GM10847 (cell line): Measurements from ENCODE around the gene SMIM7.

Experiments
- POLR2A ChIP-seq: IDR thresholded peaks from 2 replicates; pipeline ENCODE4 v1.6.1; 2011; ENCODE audit not compliant: insufficient read length; ENCODE audit errors: extremely low read depth

The SMIM7 gene

DNA sequence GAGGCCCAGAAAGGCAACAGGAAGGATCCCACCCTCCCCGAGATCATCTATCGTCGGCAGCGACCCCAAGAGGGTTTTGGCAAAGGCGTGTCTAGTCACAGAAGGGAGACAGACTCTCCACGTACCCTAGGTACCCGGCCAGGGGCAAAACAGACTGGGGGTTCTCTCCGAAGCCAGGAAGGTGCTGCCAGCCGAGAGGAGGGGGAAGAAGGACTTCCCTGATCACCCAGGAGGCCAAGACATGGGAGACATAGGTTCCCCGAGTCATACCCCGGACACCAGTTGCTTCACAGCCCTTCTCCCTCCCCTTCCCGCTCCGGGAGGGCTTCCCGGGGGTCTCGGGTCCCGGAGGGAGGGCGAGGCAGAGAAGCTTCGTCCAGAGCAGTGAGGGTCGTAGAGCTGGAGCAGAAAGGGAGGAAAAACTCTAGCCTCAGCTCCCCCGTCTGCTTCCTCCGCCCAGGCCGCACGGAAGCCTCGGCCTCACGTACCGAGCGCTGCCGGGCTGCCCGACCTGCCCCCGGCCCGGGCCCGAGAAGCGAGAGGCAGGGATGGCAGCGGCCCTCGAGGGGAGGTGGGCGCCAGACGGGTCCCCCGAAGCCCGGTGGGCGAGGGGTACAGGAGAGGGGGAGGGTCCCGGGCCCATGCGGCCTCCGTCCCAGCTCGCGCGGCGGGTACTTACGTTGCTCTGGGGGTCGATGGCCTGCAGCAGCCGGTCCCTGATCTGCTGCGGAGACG is 32.6 kb downstream of the SMIM7 start:
- TF ChIP-seq POLR2A, result no peak

- no peak for TF ChIP-seq POLR2A
Observed at GRCh38 chr19:16626796-16627192, 33.1 kb downstream of the SMIM7 start.

GRCh38 chr19:16625163-16625958 is 34.6 kb downstream of the SMIM7 start:
- no peak for TF ChIP-seq POLR2A

GRCh38 chr19:16624236-16624635 is 35.7 kb downstream of the SMIM7 start:
- TF ChIP-seq POLR2A, result no peak

DNA sequence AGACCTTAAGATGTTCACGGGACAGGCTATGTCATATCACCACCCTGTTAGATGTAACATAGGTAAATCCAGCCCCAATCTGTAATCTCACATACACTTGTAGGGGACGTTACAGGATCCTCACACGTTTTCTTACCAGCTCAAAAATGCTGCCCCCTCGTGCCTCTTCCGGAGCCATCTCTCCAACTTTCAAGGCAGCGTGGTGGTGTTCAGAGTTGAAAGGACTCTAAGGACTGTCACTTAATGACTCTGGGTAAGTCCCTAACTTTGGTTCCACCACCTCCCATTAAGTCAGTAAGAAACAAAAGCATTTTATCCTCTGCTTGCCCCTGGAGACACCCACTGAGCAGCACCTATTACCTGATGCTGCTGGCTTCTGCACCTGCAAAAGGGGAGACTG is 36.4 kb downstream of the SMIM7 start:
- no peak for TF ChIP-seq POLR2A

GRCh38 chr19:16623066-16623465 is 36.9 kb downstream of the SMIM7 start:
- no peak for TF ChIP-seq POLR2A

GRCh38 chr19:16621165-16621800 is 38.7 kb downstream of the SMIM7 start:
- no peak for TF ChIP-seq POLR2A

- TF ChIP-seq POLR2A, result no peak
Observed at GRCh38 chr19:16620584-16620983, 39.4 kb downstream of the SMIM7 start.

DNA sequence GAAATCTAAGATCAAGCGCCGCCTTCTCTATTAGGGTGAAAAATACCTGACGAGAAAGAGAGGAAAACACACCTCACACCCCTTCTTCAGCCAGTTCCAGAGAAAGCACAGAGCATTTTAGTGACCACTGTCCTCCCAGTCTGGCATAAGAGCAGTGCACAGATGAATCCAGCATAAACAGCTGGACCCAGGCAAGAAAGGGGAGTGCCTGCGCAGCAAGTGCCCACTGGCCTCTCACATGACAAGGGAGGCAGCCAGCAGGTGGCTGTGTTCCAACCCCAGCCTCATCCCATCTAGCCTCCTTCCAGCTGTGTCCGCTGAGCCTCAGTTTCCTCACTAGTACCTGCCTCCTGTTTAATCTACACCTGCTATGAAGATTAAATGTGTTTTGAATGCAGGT is 39.9 kb downstream of the SMIM7 start:
- TF ChIP-seq POLR2A, result no peak

DNA sequence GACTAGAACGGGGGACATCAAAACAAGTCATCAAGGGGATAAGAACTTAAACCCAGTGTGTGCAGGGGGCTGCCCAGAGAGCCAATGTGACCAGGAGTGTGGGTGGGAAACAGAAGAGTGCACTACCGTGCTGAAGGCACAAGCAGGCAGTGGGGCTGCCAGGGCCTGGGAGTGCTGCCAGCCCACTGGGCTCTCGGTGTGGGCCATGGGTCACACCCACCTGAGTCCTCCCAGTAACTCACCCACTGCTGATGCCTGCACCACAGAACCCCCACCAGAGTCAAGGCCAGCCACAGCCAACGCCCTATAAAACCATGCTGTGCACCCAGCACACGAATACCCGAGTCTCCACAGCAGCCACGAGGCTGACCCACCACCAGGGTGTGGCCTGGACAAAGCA is 40.5 kb downstream of the SMIM7 start:
- TF ChIP-seq POLR2A, result no peak

DNA sequence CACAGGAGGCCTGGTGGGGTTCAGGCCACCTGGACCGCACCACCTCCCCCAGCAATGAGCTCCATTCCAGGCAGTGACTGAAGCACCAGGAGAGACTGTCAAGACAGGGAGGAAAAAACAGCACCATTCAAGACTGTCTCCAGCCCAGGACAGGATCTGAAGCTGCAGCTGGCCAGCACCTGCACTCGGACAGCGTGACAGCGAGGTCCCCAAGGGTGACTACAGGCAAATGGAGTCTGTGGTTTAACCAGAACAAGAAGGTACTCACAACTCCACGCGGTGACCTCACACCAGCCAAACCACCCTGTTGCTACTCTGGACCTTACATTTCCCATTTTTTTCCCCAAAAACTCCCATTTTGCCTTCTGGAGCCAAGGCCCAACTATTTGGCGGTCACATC is 41.7 kb downstream of the SMIM7 start:
- no peak for TF ChIP-seq POLR2A

- TF ChIP-seq POLR2A, result no peak
Observed at GRCh38 chr19:16615808-16616207, 44.1 kb downstream of the SMIM7 start.

DNA sequence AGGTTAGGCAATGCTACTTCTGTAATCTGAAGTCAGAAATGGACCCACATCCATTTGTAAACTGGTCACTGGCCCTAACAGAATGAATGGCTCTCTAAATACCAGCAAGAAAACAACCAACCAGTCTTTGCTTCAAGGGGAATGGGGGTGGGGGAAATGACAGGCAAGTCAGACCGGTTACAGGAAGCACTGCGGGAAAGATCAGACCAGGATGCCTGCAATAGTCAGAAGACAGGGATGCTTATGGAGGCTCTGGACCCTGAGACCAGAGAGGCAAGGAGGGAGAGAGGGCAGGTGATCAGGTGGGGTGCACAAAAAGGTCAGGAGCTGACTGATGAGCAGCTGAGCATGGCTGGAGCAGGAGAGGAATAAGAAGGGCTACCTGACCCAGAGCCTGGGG is 45.0 kb downstream of the SMIM7 start:
- no peak for TF ChIP-seq POLR2A

GRCh38 chr19:16613841-16614240 is 46.1 kb downstream of the SMIM7 start:
- no peak for TF ChIP-seq POLR2A

GRCh38 chr19:16612636-16613035 is 47.3 kb downstream of the SMIM7 start:
- no peak for TF ChIP-seq POLR2A

DNA sequence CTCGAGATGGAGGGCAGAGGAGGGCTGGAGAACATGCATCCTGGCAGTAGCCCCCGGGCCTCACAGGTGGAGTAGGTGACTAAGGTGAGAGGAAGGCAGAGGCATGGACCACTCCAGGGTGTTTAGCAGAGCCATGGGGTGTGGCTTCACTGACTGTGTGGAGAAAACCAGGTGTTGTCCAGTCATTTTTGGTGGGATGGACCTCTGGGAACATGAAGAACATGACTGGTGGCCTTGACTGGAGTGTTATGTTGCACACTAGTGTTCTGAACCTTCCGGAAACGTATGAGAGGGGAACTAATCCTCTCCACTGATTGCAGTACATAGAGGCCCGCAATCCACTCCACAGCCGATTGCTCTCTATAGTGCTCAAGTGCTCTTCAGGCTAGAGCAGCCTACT is 48.8 kb downstream of the SMIM7 start:
- TF ChIP-seq POLR2A, result no peak
